Tibial artery (tissue), 4 donors: ENCODE results near the gene CYB5R4.
"Not testable (repeated sequence)": the region's sequence is repeated elsewhere in the genome, so short reads cannot be mapped to it uniquely, and the experiment has no call there.

ENCODE experiments used
- DNase-seq, 2 donors: peaks; one replicate each; pipeline ENCODE4 v3.0.0-alpha.2; 2019
- H3K27ac ChIP-seq, 2 donors: fragments of 200-600 bp; sonication (generic) in 1 of 2; 1 replicate in 1 of 2; 2 replicates in 1 of 2; pipeline ENCODE4 v1.5.1; 2018 to 2019; ENCODE audit warnings: mild to moderate bottlenecking in 1 of 2
- H3K27me3 ChIP-seq, 2 donors: fragments of 200-600 bp; sonication (generic) in 1 of 2; one replicate each; pipeline versions ENCODE4 v1.5.1 to v1.6.0; 2016 to 2019
- H3K36me3 ChIP-seq, 3 donors: fragments of 200-600 bp; sonication (generic) in 2 of 3; one replicate each; pipeline ENCODE4 v1.5.1; 2016 to 2019; ENCODE audit warnings: mild to moderate bottlenecking in 2 of 3
- H3K4me1 ChIP-seq, 4 donors: fragments of 200-600 bp; sonication (generic) in 2 of 4; 1 replicate in 3 of 4; 2 replicates in 1 of 4; pipeline ENCODE4 v1.5.1; 2016 to 2019
- H3K4me3 ChIP-seq, 2 donors: fragments of 200-600 bp; sonication (generic) in 1 of 2; 1 replicate in 1 of 2; 2 replicates in 1 of 2; pipeline ENCODE4 v1.5.1; 2018 to 2019; ENCODE audit warnings: mild to moderate bottlenecking in 2 of 2
- H3K9me3 ChIP-seq, 3 donors: fragments of 200-600 bp; sonication (generic) in 1 of 3; one replicate each; pipeline ENCODE4 v1.5.1; 2016 to 2019
- intact Hi-C: fragments of 100-400 bp; cut with DNase I; formaldehyde crosslinking; loops from one replicate; pipeline ENCODE4 v1.15.0; 2023; ENCODE audit warnings: low total_unique reads
- TF ChIP-seq, protein P1 (sequence below), 2 experiments: fragments of 200-600 bp in 1 of 2; fragments of 450-650 bp in 1 of 2; IDR thresholded peaks; one replicate each; pipeline ENCODE4 v1.5.1; 2017 to 2019; ENCODE audit warnings: antibody characterized with exemption in 2 of 2, mild to moderate bottlenecking in 1 of 2, moderate library complexity in 1 of 2

CYB5R4 gene

DNA sequence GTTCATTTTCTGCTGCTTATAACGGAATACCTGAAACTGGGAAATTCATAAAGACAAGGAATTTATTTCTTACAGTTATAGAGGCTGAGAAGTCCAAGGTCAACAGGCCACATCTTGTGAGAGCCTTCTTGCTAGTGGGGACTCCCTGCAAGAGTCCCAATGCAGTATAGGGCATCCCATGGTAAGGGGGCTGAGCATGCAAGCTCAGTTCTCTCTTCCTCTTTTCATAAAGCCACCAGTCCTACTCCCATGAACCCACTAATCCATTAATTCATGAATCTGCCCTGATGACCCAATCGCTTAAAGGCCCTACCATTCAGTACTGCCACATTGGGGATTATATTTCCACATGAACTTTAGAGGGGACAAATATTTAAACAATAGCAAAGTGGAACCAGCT, 26.5 kb downstream of the CYB5R4 start:
- H3K4me1 ChIP-seq, result peaks cover 0 to 45% (median 7%) of the 10 kb centered on the region in 4 donors
- DNase-seq, result no peak
- no peaks in the 10 kb centered on the region for H3K27me3 ChIP-seq
- H3K4me3 ChIP-seq, result no peak overlapping the region
- H3K27ac ChIP-seq, result peak overlapping the region in 1 of 2 donors; percentile 2
- H3K36me3 ChIP-seq, result no peaks in the 10 kb centered on the region
- intact Hi-C loops, result no loop called here
- TF ChIP-seq, protein P1, sequence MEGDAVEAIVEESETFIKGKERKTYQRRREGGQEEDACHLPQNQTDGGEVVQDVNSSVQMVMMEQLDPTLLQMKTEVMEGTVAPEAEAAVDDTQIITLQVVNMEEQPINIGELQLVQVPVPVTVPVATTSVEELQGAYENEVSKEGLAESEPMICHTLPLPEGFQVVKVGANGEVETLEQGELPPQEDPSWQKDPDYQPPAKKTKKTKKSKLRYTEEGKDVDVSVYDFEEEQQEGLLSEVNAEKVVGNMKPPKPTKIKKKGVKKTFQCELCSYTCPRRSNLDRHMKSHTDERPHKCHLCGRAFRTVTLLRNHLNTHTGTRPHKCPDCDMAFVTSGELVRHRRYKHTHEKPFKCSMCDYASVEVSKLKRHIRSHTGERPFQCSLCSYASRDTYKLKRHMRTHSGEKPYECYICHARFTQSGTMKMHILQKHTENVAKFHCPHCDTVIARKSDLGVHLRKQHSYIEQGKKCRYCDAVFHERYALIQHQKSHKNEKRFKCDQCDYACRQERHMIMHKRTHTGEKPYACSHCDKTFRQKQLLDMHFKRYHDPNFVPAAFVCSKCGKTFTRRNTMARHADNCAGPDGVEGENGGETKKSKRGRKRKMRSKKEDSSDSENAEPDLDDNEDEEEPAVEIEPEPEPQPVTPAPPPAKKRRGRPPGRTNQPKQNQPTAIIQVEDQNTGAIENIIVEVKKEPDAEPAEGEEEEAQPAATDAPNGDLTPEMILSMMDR (IDR thresholded peaks at IDR 0.05), result no peak
- no peaks in the 10 kb centered on the region for H3K9me3 ChIP-seq

DNA sequence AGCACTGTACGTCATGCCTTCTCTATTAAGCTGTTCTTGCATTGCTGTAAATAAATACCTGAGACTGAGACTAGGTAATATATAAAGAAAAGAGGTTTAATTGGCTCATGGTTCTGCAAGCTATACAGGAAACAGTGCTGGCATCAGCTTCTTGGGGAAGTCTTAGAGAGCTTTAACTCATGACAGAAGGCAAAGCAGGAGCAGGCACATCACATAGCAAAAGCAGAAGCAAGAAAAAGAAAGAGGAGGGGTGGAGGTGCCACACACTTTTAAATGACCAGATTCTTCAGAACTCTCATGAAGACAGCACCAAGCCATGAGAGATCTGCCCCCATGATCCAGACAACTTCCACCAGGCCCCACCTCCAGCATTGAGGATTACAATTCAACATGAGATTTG, 30.1 kb downstream of the CYB5R4 start:
- Histone ChIP-seq H3K36me3 (peaks cover 0 to 5% (median 0%) of the 10 kb centered on the region in 3 donors), H3K4me3 (no peak overlapping the region), H3K4me1 (peaks cover 0 to 34% (median 7%) of the 10 kb centered on the region in 4 donors), H3K27me3 (no peaks in the 10 kb centered on the region), H3K27ac (no peak overlapping the region), H3K9me3 (no peaks in the 10 kb centered on the region)
- intact Hi-C loops, result no loop called here
- TF ChIP-seq, protein P1 (IDR thresholded peaks at IDR 0.05), result no peak
- DNase-seq, result no peak

DNA sequence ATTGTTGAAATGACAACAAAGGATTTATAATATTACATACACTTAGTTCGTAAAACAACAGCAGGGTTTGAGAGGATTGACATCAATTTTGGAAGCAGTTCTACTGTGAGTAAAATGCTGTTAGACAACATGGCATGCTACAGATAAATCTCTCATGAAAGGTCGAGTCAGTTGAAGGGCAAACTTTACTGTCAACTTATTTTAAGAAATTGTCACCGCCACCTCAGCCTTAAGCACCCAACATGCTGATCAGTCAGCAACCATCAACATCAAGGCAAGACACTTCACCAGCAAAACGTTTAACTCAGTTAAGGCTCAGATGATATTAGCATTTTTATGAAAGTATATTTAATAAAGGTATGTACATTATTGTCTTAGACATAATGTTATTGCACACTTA, 31.0 kb downstream of the CYB5R4 start:
- intact Hi-C loops, result no loop called here
- TF ChIP-seq, protein P1 (IDR thresholded peaks at IDR 0.05), result no peak

DNA sequence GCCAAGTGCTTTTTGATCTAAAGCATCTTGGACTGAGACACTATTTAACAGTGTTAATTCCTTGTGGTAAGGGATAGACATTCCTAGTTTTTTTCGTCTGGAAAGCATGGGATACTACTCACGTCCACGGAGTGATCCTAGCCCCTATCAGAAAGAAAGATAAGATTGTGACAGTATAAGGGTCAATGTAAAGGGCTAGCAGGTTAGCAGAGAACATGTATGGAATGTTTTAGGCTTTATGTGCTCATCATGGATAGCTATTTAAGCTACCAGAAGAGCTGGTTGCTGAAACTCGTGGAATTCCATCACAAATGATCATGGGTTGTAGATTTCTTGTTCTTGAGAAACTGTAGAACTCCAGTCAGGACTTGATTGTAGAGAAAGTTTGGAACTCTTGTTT, 32.1 kb downstream of the CYB5R4 start:
- no peak overlapping the region for H3K27ac ChIP-seq
- intact Hi-C loops, result no loop called here
- no peak for DNase-seq
- no peaks in the 10 kb centered on the region for H3K9me3 ChIP-seq
- H3K36me3 ChIP-seq, result peaks cover 0 to 5% (median 0%) of the 10 kb centered on the region in 3 donors
- no peak overlapping the region for H3K4me3 ChIP-seq
- TF ChIP-seq, protein P1 (IDR thresholded peaks at IDR 0.05), result no peak
- no peaks in the 10 kb centered on the region for H3K27me3 ChIP-seq
- peaks cover 0 to 16% (median 3%) of the 10 kb centered on the region in 4 donors for H3K4me1 ChIP-seq

More for the DNA sequence above, 31.0 kb downstream of the CYB5R4 start:
- Histone ChIP-seq H3K4me3 (no peak overlapping the region), H3K27ac (no peak overlapping the region), H3K9me3 (no peaks in the 10 kb centered on the region), H3K27me3 (no peaks in the 10 kb centered on the region), H3K36me3 (peaks cover 0 to 5% (median 0%) of the 10 kb centered on the region in 3 donors), H3K4me1 (peaks cover 0 to 25% (median 5%) of the 10 kb centered on the region in 4 donors)
- DNase-seq, result no peak

DNA sequence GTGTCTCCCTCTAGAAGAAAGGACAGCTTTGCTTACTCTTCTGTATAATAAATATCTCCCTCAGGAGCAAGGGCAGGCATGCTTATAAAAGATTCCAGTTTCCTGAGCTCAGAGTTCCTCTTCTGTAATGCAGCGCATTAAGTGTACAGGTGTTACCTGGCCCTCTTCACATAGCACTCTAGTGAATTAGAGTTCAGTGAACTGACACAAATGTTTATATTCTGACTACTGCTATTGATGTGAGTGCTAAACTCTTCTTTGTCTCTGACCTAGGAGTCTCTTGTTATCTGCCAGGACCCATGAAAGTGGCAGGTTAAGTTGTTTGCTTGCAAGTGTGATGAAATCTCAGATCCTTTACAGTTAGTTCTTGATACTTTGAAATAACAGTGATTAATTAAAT, 33.5 kb downstream of the CYB5R4 start:
- DNase-seq, result no peak
- Histone ChIP-seq H3K4me1 (peaks cover 0 to 1% (median 0%) of the 10 kb centered on the region in 4 donors), H3K36me3 (peaks cover 0 to 5% (median 0%) of the 10 kb centered on the region in 3 donors), H3K27ac (no peak overlapping the region), H3K9me3 (no peaks in the 10 kb centered on the region), H3K4me3 (no peak overlapping the region), H3K27me3 (no peaks in the 10 kb centered on the region)
- TF ChIP-seq, protein P1 (IDR thresholded peaks at IDR 0.05), result no peak
- intact Hi-C loops, result no loop called here

DNA sequence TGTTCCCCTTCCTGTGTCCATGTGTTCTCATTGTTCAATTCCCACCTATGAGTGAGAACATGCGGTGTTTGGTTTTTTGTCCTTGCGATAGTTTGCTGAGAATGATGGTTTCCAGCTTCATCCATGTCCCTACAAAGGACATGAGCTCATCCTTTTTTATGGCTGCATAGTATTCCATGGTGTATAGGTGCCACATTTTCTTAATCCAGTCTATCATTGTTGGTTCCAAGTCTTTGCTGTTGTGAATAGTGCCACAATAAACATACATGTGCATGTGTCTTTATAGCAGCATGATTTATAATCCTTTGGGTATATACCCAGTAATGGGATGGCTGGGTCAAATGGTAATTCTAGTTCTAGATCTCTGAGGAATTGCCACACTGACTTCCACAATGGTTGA, 37.6 kb downstream of the CYB5R4 start:
- H3K27ac ChIP-seq, result not testable (repeated sequence)

More for the DNA sequence above, 37.6 kb downstream of the CYB5R4 start:
- H3K4me1 ChIP-seq, H3K36me3 ChIP-seq, H3K4me3 ChIP-seq, intact Hi-C loops, H3K27me3 ChIP-seq, H3K9me3 ChIP-seq, DNase-seq: not testable (repeated sequence)
